Vagina (tissue), 2 donors: ENCODE data around the gene SMARCA2. TPM values are rescaled to one million over a fixed set of nuclear protein-coding genes. Genes with fewer than 3 reads are reported as not detected.

Source experiments
- DNase-seq, 2 donors: peaks; one replicate each; pipeline ENCODE4 v3.0.0-alpha.2; 2017; ENCODE audit errors: extremely low spot score in 2 of 2
- H3K27ac ChIP-seq: fragments of 200-600 bp; sonication (generic); one replicate; pipeline ENCODE4 v1.5.1; 2019
- H3K27me3 ChIP-seq: fragments of 200-600 bp; sonication (generic); one replicate; pipeline ENCODE4 v1.5.1; 2019
- H3K36me3 ChIP-seq, 2 donors: fragments of 200-600 bp; sonication (generic); one replicate each; pipeline ENCODE4 v1.5.1; 2017 to 2019
- H3K4me1 ChIP-seq: fragments of 200-600 bp; sonication (generic); one replicate; pipeline ENCODE4 v1.5.1; 2019
- H3K4me3 ChIP-seq, 2 donors: fragments of 200-600 bp; sonication (generic); 1 replicate in 1 of 2; 2 replicates in 1 of 2; pipeline ENCODE4 v1.5.1; 2016 to 2019
- H3K9me3 ChIP-seq: fragments of 200-600 bp; sonication (generic); one replicate; pipeline ENCODE4 v1.5.1; 2019
- POLR2A ChIP-seq, 2 donors: fragments of 450-650 bp; IDR thresholded peaks; one replicate each; pipeline ENCODE4 v1.6.1; 2017; ENCODE audit warnings: antibody characterized with exemption in 2 of 2, mild to moderate bottlenecking in 2 of 2, moderate library complexity in 2 of 2
- POLR2AphosphoS5 ChIP-seq, 2 donors: sonication (generic); formaldehyde crosslinking; IDR thresholded peaks; one replicate each; pipeline ENCODE4 v1.9.0; 2017; ENCODE audit warnings: antibody characterized with exemption in 2 of 2, mild to moderate bottlenecking in 2 of 2, low read depth in 1 of 2; ENCODE audit not compliant: insufficient read depth in 1 of 2
- intact Hi-C: fragments of 100-400 bp; cut with DNase I; formaldehyde crosslinking; loops from one replicate; pipeline ENCODE4 v1.15.1; 2023
- total RNA-seq: library from RNA; depleted of rRNA; stranded (reverse); fragments of >200 nt; gene quantifications from one replicate; pipeline ENCODE4 v1.2.3, GENCODE V29; 2016
- TF ChIP-seq, protein P1 (sequence below), 3 experiments: fragments of 450-650 bp in 2 of 3; fragments of 200-600 bp in 1 of 3; sonication (generic) in 1 of 3; IDR thresholded peaks; one replicate each; pipeline ENCODE4 v1.5.1; 2017 to 2019; ENCODE audit warnings: antibody characterized with exemption in 3 of 3, mild to moderate bottlenecking in 2 of 3, moderate library complexity in 2 of 3

The SMARCA2 gene
- total RNA-seq, 1 donor from 2014 or later = 98.0 TPM

- intact Hi-C loops = no loop called here
- Histone ChIP-seq H3K27me3 (no peaks in the 10 kb centered on the region), H3K36me3 (no peaks in the 10 kb centered on the region), H3K9me3 (no peaks in the 10 kb centered on the region), H3K4me1 (peaks cover 92% of the 10 kb centered on the region), H3K4me3 (no peak overlapping the region), H3K27ac (peak overlapping the region; percentile 33)
- no peak for TF ChIP-seq POLR2A (IDR thresholded peaks at IDR 0.05)
- DNase-seq = no peak
Measured at GRCh38 chr9:2023042-2023441, 7.9 kb downstream of the SMARCA2 start.

DNA sequence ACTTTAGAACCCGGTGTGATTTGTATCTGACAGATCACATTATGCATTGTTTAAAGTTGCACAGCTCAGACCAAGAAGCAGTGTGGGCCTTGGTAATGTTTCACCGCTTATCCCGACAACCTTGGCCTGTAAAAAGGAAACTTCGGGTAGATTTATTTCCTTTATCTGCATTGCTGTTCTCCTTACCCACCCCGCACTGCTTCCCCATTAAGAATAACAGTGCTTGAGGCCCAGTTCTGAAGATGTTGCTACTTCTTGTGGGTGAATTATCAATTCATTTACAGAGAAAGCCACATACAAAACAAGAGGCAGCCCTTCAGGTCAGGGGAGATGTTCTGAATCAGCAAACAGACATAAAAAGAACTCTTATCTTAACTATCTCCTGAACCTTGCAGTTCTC lies 8.4 kb downstream of the SMARCA2 start:
- Histone ChIP-seq H3K4me3 (peak overlapping the region in 1 of 2 donors; percentile 20), H3K9me3 (no peaks in the 10 kb centered on the region), H3K27me3 (no peaks in the 10 kb centered on the region), H3K36me3 (no peaks in the 10 kb centered on the region), H3K27ac (peak overlapping the region; percentile 33), H3K4me1 (peaks cover 94% of the 10 kb centered on the region)
- no peak for DNase-seq
- TF ChIP-seq, protein P1, sequence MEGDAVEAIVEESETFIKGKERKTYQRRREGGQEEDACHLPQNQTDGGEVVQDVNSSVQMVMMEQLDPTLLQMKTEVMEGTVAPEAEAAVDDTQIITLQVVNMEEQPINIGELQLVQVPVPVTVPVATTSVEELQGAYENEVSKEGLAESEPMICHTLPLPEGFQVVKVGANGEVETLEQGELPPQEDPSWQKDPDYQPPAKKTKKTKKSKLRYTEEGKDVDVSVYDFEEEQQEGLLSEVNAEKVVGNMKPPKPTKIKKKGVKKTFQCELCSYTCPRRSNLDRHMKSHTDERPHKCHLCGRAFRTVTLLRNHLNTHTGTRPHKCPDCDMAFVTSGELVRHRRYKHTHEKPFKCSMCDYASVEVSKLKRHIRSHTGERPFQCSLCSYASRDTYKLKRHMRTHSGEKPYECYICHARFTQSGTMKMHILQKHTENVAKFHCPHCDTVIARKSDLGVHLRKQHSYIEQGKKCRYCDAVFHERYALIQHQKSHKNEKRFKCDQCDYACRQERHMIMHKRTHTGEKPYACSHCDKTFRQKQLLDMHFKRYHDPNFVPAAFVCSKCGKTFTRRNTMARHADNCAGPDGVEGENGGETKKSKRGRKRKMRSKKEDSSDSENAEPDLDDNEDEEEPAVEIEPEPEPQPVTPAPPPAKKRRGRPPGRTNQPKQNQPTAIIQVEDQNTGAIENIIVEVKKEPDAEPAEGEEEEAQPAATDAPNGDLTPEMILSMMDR (IDR thresholded peaks at IDR 0.05) = no peak
- TF ChIP-seq POLR2AphosphoS5 (IDR thresholded peaks at IDR 0.05; ENCODE audit: insufficient read depth in 1 of 2, low read depth in 1 of 2) = no peak
- TF ChIP-seq POLR2A (IDR thresholded peaks at IDR 0.05) = no peak
- intact Hi-C loops = no loop called here

DNA sequence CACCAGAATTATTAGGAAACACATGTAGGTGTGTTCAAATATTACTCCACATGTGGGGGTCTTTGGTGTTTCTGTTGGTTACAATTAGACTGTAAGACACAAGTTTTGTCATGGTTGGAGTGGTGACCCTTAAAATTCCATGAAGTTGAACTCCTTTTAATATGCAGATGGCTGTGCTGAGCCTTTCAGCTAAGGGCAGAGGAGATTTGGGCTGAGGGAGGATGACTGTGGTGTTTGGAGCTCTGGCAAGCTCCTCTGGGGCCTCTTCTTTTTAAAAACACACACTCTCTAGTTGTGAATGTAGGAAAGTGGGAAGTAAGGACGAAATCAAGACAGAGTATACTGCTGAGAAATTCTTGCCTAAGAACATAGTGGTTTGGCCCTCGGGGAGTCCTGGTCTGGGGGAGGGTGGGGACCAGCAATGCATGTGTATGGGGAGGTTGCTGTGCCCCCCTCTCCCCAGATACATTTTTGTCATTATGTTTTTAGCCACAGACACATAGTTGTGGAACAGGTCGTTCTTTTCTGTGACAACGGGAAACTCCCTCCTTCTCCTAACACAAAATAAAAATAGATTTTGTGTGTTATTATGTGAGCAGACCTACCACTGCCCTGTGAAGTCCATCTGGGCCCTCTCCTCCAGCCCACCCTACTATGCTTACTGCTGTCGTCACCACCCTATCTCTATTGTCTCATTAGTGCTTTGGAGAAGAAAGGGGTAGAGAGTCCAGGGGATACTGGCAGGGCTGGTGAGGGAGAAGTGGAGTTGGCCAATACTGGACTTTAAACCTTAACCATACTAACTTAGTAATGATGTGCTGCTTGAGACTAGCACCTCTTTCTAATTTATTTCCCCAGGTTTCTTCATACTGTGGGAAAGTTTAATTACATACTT lies 10.0 kb downstream of the SMARCA2 start:
- Histone ChIP-seq H3K27ac (peak overlapping the region; percentile 19), H3K27me3 (no peaks in the 10 kb centered on the region), H3K36me3 (no peaks in the 10 kb centered on the region), H3K4me1 (peaks cover 94% of the 10 kb centered on the region), H3K9me3 (no peaks in the 10 kb centered on the region), H3K4me3 (no peak overlapping the region)
- TF ChIP-seq POLR2A (IDR thresholded peaks at IDR 0.05) (no peak), POLR2AphosphoS5 (IDR thresholded peaks at IDR 0.05; ENCODE audit: insufficient read depth in 1 of 2, low read depth in 1 of 2) (no peak)
- TF ChIP-seq, protein P1 (IDR thresholded peaks at IDR 0.05) = no peak
- DNase-seq = no peak
- intact Hi-C loops = no loop called here

DNA sequence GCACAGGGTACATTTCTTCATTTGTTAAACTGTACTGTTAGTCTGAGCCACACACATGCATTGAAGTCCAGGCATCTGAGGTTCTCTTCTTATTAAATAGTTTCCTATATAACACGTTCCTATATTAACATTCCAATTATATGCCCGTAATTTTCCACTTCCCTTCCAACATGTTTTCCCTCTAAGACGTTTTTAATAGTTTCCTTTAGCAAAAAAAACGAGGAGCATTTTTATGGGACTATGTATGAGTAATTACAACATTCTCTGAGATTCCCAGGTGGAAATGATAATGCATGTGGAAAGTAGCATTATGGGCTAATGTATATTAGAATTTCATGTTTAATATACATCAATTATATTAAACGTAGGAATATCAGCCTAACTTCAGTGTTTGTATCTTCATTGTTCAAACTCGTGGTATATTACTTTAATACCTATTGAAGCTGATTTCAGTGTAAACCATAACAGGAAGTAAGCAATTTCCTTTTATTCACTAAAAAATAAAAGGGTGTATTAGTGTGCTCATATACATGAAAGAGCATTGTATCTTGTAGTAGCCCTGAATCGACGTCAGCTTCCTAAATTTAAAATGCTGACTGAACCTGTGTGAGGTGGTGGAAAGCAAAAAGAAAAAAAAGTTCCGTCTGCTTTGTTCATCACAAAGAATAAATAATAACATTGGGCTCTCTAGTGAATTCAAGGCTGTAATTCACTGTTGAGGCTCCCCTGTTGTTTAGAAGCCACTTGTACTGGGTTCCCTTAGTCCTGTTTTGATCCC lies 11.3 kb downstream of the SMARCA2 start:
- Histone ChIP-seq H3K27me3 (no peaks in the 10 kb centered on the region), H3K4me3 (no peak overlapping the region), H3K9me3 (no peaks in the 10 kb centered on the region), H3K27ac (peak overlapping the region; percentile 52), H3K4me1 (peaks cover 96% of the 10 kb centered on the region), H3K36me3 (no peaks in the 10 kb centered on the region)
- no peak for DNase-seq
- TF ChIP-seq POLR2A (IDR thresholded peaks at IDR 0.05) = no peak
- peak in 1 of 2 donors; percentile 54 for TF ChIP-seq POLR2AphosphoS5 (IDR thresholded peaks at IDR 0.05; ENCODE audit: insufficient read depth in 1 of 2, low read depth in 1 of 2)
- intact Hi-C loops = no loop called here

- Histone ChIP-seq H3K27ac (peak overlapping the region; percentile 52), H3K27me3 (no peaks in the 10 kb centered on the region), H3K4me3 (no peak overlapping the region), H3K9me3 (no peaks in the 10 kb centered on the region), H3K4me1 (peaks cover 92% of the 10 kb centered on the region), H3K36me3 (no peaks in the 10 kb centered on the region)
- intact Hi-C loops = no loop called here
- DNase-seq = no peak
- TF ChIP-seq POLR2A (IDR thresholded peaks at IDR 0.05) = no peak
Measured at GRCh38 chr9:2027543-2028160, 12.5 kb downstream of the SMARCA2 start.

- intact Hi-C loops = no loop called here
- Histone ChIP-seq H3K27me3 (no peaks in the 10 kb centered on the region), H3K27ac (no peak overlapping the region), H3K4me3 (no peak overlapping the region), H3K36me3 (peaks cover 0 to 12% of the 10 kb centered on the region in 2 donors), H3K9me3 (no peaks in the 10 kb centered on the region), H3K4me1 (peaks cover 80% of the 10 kb centered on the region)
- TF ChIP-seq POLR2A (IDR thresholded peaks at IDR 0.05) (no peak), POLR2AphosphoS5 (IDR thresholded peaks at IDR 0.05; ENCODE audit: insufficient read depth in 1 of 2, low read depth in 1 of 2) (no peak)
- TF ChIP-seq, protein P1 (IDR thresholded peaks at IDR 0.05) = no peak
- no peak for DNase-seq
Measured at GRCh38 chr9:2028888-2029287, 13.7 kb downstream of the SMARCA2 start.
